BJ (cell line): ENCODE data around the gene P2RY6. TPM values are rescaled to one million over a fixed set of nuclear protein-coding genes. Genes with fewer than 3 reads are reported as not detected.

Experiments
- CTCF ChIA-PET: fragments of 350-600 bp; formaldehyde crosslinking; extraction: SDS; loops from one replicate; lab custom pipeline; 2021; ENCODE audit warnings: antibody characterized with exemption, inconsistent platforms; lab: Yijun Ruan, JAX
- POLR2A ChIA-PET: fragments of 300-600 bp; sonication (Branson Sonifier 250); formaldehyde crosslinking; extraction: SDS; loops from one replicate; lab custom pipeline; 2021; ENCODE audit warnings: antibody characterized with exemption; lab: Charles Lee
- DNase-seq: peaks from one replicate; pipeline ENCODE4 v3.0.0-alpha.2; 2011; ENCODE audit warnings: low read depth
- H3K27me3 ChIP-seq: 2 replicates; pipeline ENCODE4 v1.6.0; 2011; ENCODE audit warnings: low read length; ENCODE audit not compliant: control insufficient read depth, insufficient read depth
- H3K36me3 ChIP-seq: 2 replicates; pipeline ENCODE4 v1.5.1; 2011; ENCODE audit warnings: low read length; ENCODE audit not compliant: control insufficient read depth, insufficient read depth
- H3K4me3 ChIP-seq: 2 replicates; pipeline ENCODE4 v1.5.1; 2011; ENCODE audit warnings: low read depth, mild to moderate bottlenecking, control low read depth, low read length
- polyA plus RNA-seq: library from polyadenylated mRNA; depleted of rRNA; stranded (reverse); fragments of >200 nt; gene quantifications from 2 replicates; pipeline ENCODE4 v1.2.3, GENCODE V29; 2011
- TF ChIP-seq, protein P1 (sequence below): IDR thresholded peaks from 2 replicates; pipeline ENCODE4 v1.5.1; 2011; ENCODE audit warnings: low read depth, mild to moderate bottlenecking, control low read depth, inconsistent platforms, low read length, moderate library complexity; ENCODE audit not compliant: insufficient read depth

P2RY6 gene
- polyA plus RNA-seq, 1 experiment: 1.5 TPM

DNA sequence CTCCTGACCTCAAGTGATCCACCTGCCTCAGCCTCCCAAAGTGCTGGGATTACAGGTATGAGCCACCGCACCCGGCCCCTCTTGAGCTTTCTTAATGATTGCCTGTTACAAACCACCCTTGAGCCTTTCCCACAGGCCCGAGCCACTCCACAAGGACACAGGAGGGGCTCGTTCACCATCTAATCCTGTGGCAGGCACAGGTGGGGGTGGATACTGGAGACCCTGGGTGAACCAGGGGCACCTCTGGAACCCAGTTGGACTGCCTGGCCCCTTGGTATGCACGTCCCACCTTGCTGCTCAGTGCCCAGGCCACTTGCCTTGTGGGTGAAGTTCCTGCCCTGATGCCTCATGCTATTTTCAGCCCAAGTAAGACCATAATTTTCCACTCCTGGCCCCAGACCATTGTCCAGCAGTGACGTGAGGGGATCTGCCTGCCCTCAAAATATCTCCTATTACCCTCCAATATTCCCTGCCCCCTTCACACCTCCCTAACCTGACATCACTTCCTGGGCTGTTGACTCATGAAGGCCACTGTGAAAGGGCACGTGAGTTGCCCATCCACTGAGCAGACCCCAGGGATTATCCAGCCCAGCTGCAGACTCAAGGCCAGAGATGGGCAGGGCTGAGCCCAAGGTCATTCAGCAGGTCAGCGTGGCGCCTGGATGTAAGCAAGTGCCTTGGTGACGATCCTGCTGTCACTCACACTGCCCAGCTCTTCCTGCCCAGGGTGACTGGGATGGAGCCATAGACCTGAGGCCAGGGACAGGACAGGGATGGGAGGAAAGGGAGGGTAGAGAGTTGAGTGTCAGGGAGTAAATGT, 34.5 kb upstream of the P2RY6 start:
- Histone ChIP-seq H3K36me3 (no peaks in the 10 kb centered on the region), H3K27me3 (no peaks in the 10 kb centered on the region), H3K4me3 (no peak overlapping the region)
- no peak for DNase-seq
- TF ChIP-seq, protein P1, sequence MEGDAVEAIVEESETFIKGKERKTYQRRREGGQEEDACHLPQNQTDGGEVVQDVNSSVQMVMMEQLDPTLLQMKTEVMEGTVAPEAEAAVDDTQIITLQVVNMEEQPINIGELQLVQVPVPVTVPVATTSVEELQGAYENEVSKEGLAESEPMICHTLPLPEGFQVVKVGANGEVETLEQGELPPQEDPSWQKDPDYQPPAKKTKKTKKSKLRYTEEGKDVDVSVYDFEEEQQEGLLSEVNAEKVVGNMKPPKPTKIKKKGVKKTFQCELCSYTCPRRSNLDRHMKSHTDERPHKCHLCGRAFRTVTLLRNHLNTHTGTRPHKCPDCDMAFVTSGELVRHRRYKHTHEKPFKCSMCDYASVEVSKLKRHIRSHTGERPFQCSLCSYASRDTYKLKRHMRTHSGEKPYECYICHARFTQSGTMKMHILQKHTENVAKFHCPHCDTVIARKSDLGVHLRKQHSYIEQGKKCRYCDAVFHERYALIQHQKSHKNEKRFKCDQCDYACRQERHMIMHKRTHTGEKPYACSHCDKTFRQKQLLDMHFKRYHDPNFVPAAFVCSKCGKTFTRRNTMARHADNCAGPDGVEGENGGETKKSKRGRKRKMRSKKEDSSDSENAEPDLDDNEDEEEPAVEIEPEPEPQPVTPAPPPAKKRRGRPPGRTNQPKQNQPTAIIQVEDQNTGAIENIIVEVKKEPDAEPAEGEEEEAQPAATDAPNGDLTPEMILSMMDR: no peak
- POLR2A ChIA-PET: no interaction called here
- CTCF ChIA-PET: interaction anchor here (1.0 to 4.0 kb wide), 14 partner anchors 8 to 512 kb away, joined by 3 to 24 read pairs (median 5); partner anchors contain the start of gene P2RY2

DNA sequence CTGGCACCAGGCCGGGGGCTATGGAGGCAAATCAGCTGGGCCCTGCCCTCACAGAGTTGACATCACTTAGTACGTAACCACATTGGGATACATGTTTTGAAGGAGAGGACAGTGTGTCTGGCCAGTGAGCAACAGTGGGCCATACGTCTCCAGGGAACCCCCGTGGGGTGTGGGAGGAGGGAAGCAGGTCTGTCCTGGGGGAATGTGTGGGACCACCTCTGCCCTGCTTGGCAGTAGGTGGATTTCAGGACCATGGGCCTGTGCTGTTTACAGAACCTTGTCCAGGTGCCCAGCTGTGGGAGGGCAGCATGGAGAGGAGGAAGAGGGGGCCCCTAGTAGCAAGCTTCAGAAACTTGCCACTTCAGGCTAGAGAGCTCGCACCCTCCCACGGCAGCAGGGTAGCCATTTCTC, 33.0 kb upstream of the P2RY6 start:
- no peak for DNase-seq
- Histone ChIP-seq H3K4me3 (no peak overlapping the region), H3K27me3 (no peaks in the 10 kb centered on the region), H3K36me3 (no peaks in the 10 kb centered on the region)
- ChIA-PET CTCF (interaction anchor here (1.0 to 8.2 kb wide), 5 partner anchors 27 to 60 kb away, joined by 3 to 89 read pairs (median 42); no protein-coding TSS in a partner anchor), POLR2A (no interaction called here)
- TF ChIP-seq, protein P1: no peak

DNA sequence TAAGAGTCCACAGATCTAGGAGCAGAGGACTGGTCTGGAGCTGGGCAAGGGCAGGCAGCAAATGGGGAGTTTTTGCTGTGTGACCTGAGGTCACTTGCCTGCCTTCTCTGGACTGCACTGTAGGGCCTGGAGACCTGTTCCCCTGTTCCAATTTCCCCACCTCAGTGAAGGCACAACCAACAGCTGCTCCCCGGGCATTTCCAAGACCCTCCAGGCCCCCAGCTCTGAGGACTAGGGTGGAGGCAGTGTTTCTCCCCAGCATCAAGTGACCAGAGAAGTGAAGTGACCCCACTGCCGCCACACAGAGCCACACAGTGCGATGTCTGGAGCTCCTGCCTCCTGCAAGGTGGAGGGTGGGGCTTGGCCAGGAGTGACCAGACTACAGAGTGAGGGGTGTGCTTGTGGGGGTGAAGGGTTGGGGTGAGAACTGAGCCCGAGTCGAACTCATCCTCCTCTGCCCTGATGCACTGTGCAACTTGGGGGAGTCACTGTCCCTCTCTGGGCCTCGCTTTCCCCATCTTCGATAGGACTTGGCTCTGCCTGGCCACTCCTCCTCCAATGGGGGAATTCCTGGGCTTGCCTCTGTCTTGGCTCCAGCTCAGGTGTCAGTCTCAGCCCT, 32.5 kb upstream of the P2RY6 start:
- Histone ChIP-seq H3K27me3 (no peaks in the 10 kb centered on the region), H3K36me3 (no peaks in the 10 kb centered on the region), H3K4me3 (no peak overlapping the region)
- TF ChIP-seq, protein P1: no peak
- POLR2A ChIA-PET: no interaction called here
- no peak for DNase-seq
- CTCF ChIA-PET: interaction anchor here (1.0 to 8.2 kb wide), 6 partner anchors 16 to 60 kb away, joined by 3 to 89 read pairs (median 23); no protein-coding TSS in a partner anchor

DNA sequence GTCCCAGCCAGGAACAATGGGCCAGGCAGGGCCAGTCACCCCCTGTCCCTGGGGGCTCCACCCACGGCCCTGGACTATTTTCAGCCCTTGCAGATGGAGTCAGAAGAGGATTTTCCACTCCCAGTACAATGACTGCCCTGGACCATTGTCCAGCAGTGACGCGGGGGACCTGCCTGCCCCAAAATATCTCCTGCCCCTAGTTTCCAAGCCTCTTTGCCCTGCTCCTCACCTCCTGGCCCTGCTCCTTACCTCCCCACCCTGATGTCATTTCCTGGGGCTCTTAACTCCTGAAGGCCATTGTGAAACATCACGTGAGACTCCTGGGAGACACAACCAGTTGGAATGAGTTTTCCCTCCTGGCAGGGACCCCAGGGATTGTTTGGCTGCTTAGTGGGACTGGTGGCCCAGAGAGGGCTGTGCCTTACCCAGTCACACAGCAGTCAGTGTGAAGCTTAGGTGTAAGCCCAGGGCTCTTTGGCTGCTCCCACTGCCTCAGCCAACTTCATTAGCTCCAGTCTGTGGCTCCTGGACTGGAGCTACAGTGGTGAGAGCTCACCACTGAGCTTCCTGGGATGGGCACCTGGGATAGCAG, 31.9 kb upstream of the P2RY6 start:
- Histone ChIP-seq H3K4me3 (no peak overlapping the region), H3K27me3 (no peaks in the 10 kb centered on the region), H3K36me3 (no peaks in the 10 kb centered on the region)
- ChIA-PET CTCF (interaction anchor here (1.0 to 8.2 kb wide), 8 partner anchors 16 to 410 kb away, joined by 3 to 89 read pairs (median 9); no protein-coding TSS in a partner anchor), POLR2A (no interaction called here)
- TF ChIP-seq, protein P1: no peak
- DNase-seq: peak; percentile 9

DNA sequence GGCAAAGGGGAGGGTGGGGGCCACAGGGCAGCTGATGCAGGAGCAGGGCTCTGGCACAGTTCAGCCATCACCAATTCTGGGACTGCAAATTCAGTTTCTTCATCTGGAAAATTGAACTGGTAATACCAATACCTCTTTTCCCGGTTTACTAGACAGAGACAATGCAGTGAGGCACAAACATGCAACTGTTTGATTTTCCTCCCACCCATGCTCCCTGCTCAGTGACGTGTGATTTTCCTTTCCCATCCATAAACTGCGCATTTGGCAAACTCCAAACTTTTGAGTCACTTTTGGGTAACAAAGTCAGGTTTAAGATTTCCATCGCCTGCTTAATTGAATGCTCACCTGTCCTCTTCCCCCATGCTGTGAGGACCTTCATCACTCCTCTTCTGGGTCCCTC, 30.8 kb upstream of the P2RY6 start:
- Histone ChIP-seq H3K4me3 (no peak overlapping the region), H3K27me3 (no peaks in the 10 kb centered on the region), H3K36me3 (no peaks in the 10 kb centered on the region)
- TF ChIP-seq, protein P1: no peak
- ChIA-PET CTCF (interaction anchor here (1.1 to 8.2 kb wide), 7 partner anchors 8 to 411 kb away, joined by 3 to 89 read pairs (median 16); no protein-coding TSS in a partner anchor), POLR2A (no interaction called here)
- no peak for DNase-seq
